ENCODE data around the gene UHRF1.

Gene UHRF1

GRCh38 chr19:4987256-4987655 lies 78.0 kb downstream of the UHRF1 start:
- Histone ChIP-seq H3K27me3 (replicated peaks in 2 of 5; ENCODE audit: control insufficient read depth in 4 of 5, insufficient read depth in 5 of 5, low read length in 4 of 5) (no peaks in the 10 kb centered on the region), H3K4me3 (ENCODE audit: control insufficient read depth in 1 of 7, extremely low read depth in 1 of 7, insufficient read depth in 4 of 7, low read depth in 2 of 7, low read length in 6 of 7) (no peak overlapping the region), H3K36me3 (ENCODE audit: control insufficient read depth in 4 of 4, insufficient read depth in 4 of 4, low read length in 3 of 4) (peaks cover 2 to 14% (median 4%) of the 10 kb centered on the region in 4 experiments), H3K9me3 (ENCODE audit: control extremely low read depth in 1 of 5, control insufficient read depth in 4 of 5, insufficient read depth in 2 of 5, low read depth in 1 of 5, low read length in 4 of 5) (peaks cover 0 to 8% (median 0%) of the 10 kb centered on the region in 5 experiments), H3K27ac (ENCODE audit: insufficient read depth in 1 of 2, low read depth in 1 of 2, low read length in 2 of 2, poor library complexity in 1 of 2, severe bottlenecking in 2 of 2) (no peak overlapping the region), H3K4me1 (ENCODE audit: control extremely low read depth in 1 of 4, control insufficient read depth in 4 of 4, insufficient read depth in 4 of 4, low read length in 3 of 4) (peaks cover 0 to 6% (median 0%) of the 10 kb centered on the region in 4 experiments)
- ChIA-PET CTCF (interaction anchor here (1.4 to 2.2 kb wide), 3 partner anchors 14 to 51 kb away, joined by 3 to 6 read pairs (median 4); no protein-coding TSS in a partner anchor), POLR2A (no interaction called here)
- 98% methylated on average over 7 of the region's 11 CpGs for WGBS (ENCODE audit: insufficient coverage)
- no peak for DNase-seq

GRCh38 chr19:4987692-4988370 lies 78.5 kb downstream of the UHRF1 start:
- 95% methylated on average over 21 of the region's 24 CpGs for WGBS (ENCODE audit: insufficient coverage)
- Histone ChIP-seq H3K27ac (ENCODE audit: insufficient read depth in 1 of 2, low read depth in 1 of 2, low read length in 2 of 2, poor library complexity in 1 of 2, severe bottlenecking in 2 of 2) (no peak overlapping the region), H3K4me3 (ENCODE audit: control insufficient read depth in 1 of 7, extremely low read depth in 1 of 7, insufficient read depth in 4 of 7, low read depth in 2 of 7, low read length in 6 of 7) (no peak overlapping the region), H3K4me1 (ENCODE audit: control extremely low read depth in 1 of 4, control insufficient read depth in 4 of 4, insufficient read depth in 4 of 4, low read length in 3 of 4) (peaks cover 0 to 6% (median 0%) of the 10 kb centered on the region in 4 experiments), H3K27me3 (replicated peaks in 2 of 5; ENCODE audit: control insufficient read depth in 4 of 5, insufficient read depth in 5 of 5, low read length in 4 of 5) (no peaks in the 10 kb centered on the region), H3K9me3 (ENCODE audit: control extremely low read depth in 1 of 5, control insufficient read depth in 4 of 5, insufficient read depth in 2 of 5, low read depth in 1 of 5, low read length in 4 of 5) (peaks cover 0 to 13% (median 0%) of the 10 kb centered on the region in 5 experiments), H3K36me3 (ENCODE audit: control insufficient read depth in 4 of 4, insufficient read depth in 4 of 4, low read length in 3 of 4) (peaks cover 2 to 15% (median 4%) of the 10 kb centered on the region in 4 experiments)
- ChIA-PET CTCF (interaction anchor here (1.3 to 1.4 kb wide), 2 partner anchors 13 to 51 kb away, joined by 3 to 4 read pairs; no protein-coding TSS in a partner anchor), POLR2A (no interaction called here)
- DNase-seq, result no peak

- ChIA-PET POLR2A (no interaction called here), CTCF (interaction anchor here (1.3 kb wide), 1 partner anchor 12 kb away, joined by 4 read pairs; no protein-coding TSS in a partner anchor)
- H3K36me3 ChIP-seq (ENCODE audit: control insufficient read depth in 4 of 4, insufficient read depth in 4 of 4, low read length in 3 of 4), result peaks cover 0 to 12% (median 2%) of the 10 kb centered on the region in 4 experiments
- no peak overlapping the region for H3K27ac ChIP-seq (ENCODE audit: insufficient read depth in 1 of 2, low read depth in 1 of 2, low read length in 2 of 2, poor library complexity in 1 of 2, severe bottlenecking in 2 of 2)
- H3K9me3 ChIP-seq (ENCODE audit: control extremely low read depth in 1 of 5, control insufficient read depth in 4 of 5, insufficient read depth in 2 of 5, low read depth in 1 of 5, low read length in 4 of 5), result peaks cover 0 to 16% (median 0%) of the 10 kb centered on the region in 5 experiments
- H3K4me3 ChIP-seq (ENCODE audit: control insufficient read depth in 1 of 7, extremely low read depth in 1 of 7, insufficient read depth in 4 of 7, low read depth in 2 of 7, low read length in 6 of 7), result no peak overlapping the region
- WGBS (ENCODE audit: insufficient coverage), result 95% methylated on average over 11 of the region's 13 CpGs
- DNase-seq, result no peak
- peaks cover 0 to 6% (median 0%) of the 10 kb centered on the region in 4 experiments for H3K4me1 ChIP-seq (ENCODE audit: control extremely low read depth in 1 of 4, control insufficient read depth in 4 of 4, insufficient read depth in 4 of 4, low read length in 3 of 4)
- no peaks in the 10 kb centered on the region for H3K27me3 ChIP-seq (replicated peaks in 2 of 5; ENCODE audit: control insufficient read depth in 4 of 5, insufficient read depth in 5 of 5, low read length in 4 of 5)
These were observed 79.5 kb downstream of the UHRF1 start for GRCh38 chr19:4988770-4989251.

GRCh38 chr19:4990306-4990705 lies 81.0 kb downstream of the UHRF1 start:
- CTCF ChIA-PET, result interaction anchor here (0.6 to 1.5 kb wide), 2 partner anchors 11 to 40 kb away, joined by 3 read pairs; no protein-coding TSS in a partner anchor

GRCh38 chr19:4991538-4991937 lies 82.2 kb downstream of the UHRF1 start:
- H3K9me3 ChIP-seq (ENCODE audit: control extremely low read depth in 1 of 5, control insufficient read depth in 4 of 5, insufficient read depth in 2 of 5, low read depth in 1 of 5, low read length in 4 of 5), result peaks cover 0 to 16% (median 0%) of the 10 kb centered on the region in 5 experiments
- DNase-seq, result no peak
- 98% methylated on average over 8 of the region's 9 CpGs for WGBS (ENCODE audit: insufficient coverage)
- H3K27ac ChIP-seq (ENCODE audit: insufficient read depth in 1 of 2, low read depth in 1 of 2, low read length in 2 of 2, poor library complexity in 1 of 2, severe bottlenecking in 2 of 2), result no peak overlapping the region
- peaks cover 0 to 6% (median 0%) of the 10 kb centered on the region in 4 experiments for H3K4me1 ChIP-seq (ENCODE audit: control extremely low read depth in 1 of 4, control insufficient read depth in 4 of 4, insufficient read depth in 4 of 4, low read length in 3 of 4)
- H3K4me3 ChIP-seq (ENCODE audit: control insufficient read depth in 1 of 7, extremely low read depth in 1 of 7, insufficient read depth in 4 of 7, low read depth in 2 of 7, low read length in 6 of 7), result no peak overlapping the region
- POLR2A ChIA-PET, result no interaction called here
- no peaks in the 10 kb centered on the region for H3K27me3 ChIP-seq (replicated peaks in 2 of 5; ENCODE audit: control insufficient read depth in 4 of 5, insufficient read depth in 5 of 5, low read length in 4 of 5)
- CTCF ChIA-PET, result no interaction called here
- H3K36me3 ChIP-seq (ENCODE audit: control insufficient read depth in 4 of 4, insufficient read depth in 4 of 4, low read length in 3 of 4), result peaks cover 0 to 15% (median 3%) of the 10 kb centered on the region in 4 experiments

More at GRCh38 chr19:4990306-4990705, 81.0 kb downstream of the UHRF1 start:
- no peak overlapping the region for H3K4me3 ChIP-seq (ENCODE audit: control insufficient read depth in 1 of 7, extremely low read depth in 1 of 7, insufficient read depth in 4 of 7, low read depth in 2 of 7, low read length in 6 of 7)
- no peak for DNase-seq
- H3K9me3 ChIP-seq (ENCODE audit: control extremely low read depth in 1 of 5, control insufficient read depth in 4 of 5, insufficient read depth in 2 of 5, low read depth in 1 of 5, low read length in 4 of 5), result peaks cover 0 to 16% (median 0%) of the 10 kb centered on the region in 5 experiments
- peaks cover 0 to 6% (median 0%) of the 10 kb centered on the region in 4 experiments for H3K4me1 ChIP-seq (ENCODE audit: control extremely low read depth in 1 of 4, control insufficient read depth in 4 of 4, insufficient read depth in 4 of 4, low read length in 3 of 4)
- 72% methylated on average over 5 of the region's 7 CpGs for WGBS (ENCODE audit: insufficient coverage)
- no peak overlapping the region for H3K27ac ChIP-seq (ENCODE audit: insufficient read depth in 1 of 2, low read depth in 1 of 2, low read length in 2 of 2, poor library complexity in 1 of 2, severe bottlenecking in 2 of 2)
- H3K27me3 ChIP-seq (replicated peaks in 2 of 5; ENCODE audit: control insufficient read depth in 4 of 5, insufficient read depth in 5 of 5, low read length in 4 of 5), result no peaks in the 10 kb centered on the region
- H3K36me3 ChIP-seq (ENCODE audit: control insufficient read depth in 4 of 4, insufficient read depth in 4 of 4, low read length in 3 of 4), result peaks cover 0 to 12% (median 2%) of the 10 kb centered on the region in 4 experiments
- POLR2A ChIA-PET, result no interaction called here

- no peaks in the 10 kb centered on the region for H3K27me3 ChIP-seq (replicated peaks in 2 of 5; ENCODE audit: control insufficient read depth in 4 of 5, insufficient read depth in 5 of 5, low read length in 4 of 5)
- POLR2A ChIA-PET, result no interaction called here
- H3K4me1 ChIP-seq (ENCODE audit: control extremely low read depth in 1 of 4, control insufficient read depth in 4 of 4, insufficient read depth in 4 of 4, low read length in 3 of 4), result peaks cover 0 to 6% (median 0%) of the 10 kb centered on the region in 4 experiments
- no peak for DNase-seq
- H3K9me3 ChIP-seq (ENCODE audit: control extremely low read depth in 1 of 5, control insufficient read depth in 4 of 5, insufficient read depth in 2 of 5, low read depth in 1 of 5, low read length in 4 of 5), result peaks cover 0 to 16% (median 0%) of the 10 kb centered on the region in 5 experiments
- H3K36me3 ChIP-seq (ENCODE audit: control insufficient read depth in 4 of 4, insufficient read depth in 4 of 4, low read length in 3 of 4), result peaks cover 0 to 21% (median 5%) of the 10 kb centered on the region in 4 experiments
- H3K4me3 ChIP-seq (ENCODE audit: control insufficient read depth in 1 of 7, extremely low read depth in 1 of 7, insufficient read depth in 4 of 7, low read depth in 2 of 7, low read length in 6 of 7), result no peak overlapping the region
- 97% methylated on average over 8 of the region's 13 CpGs for WGBS (ENCODE audit: insufficient coverage)
- CTCF ChIA-PET, result interaction anchor here (0.6 kb wide), 1 partner anchor 1786 kb away, joined by 3 read pairs; no protein-coding TSS in a partner anchor
- no peak overlapping the region for H3K27ac ChIP-seq (ENCODE audit: insufficient read depth in 1 of 2, low read depth in 1 of 2, low read length in 2 of 2, poor library complexity in 1 of 2, severe bottlenecking in 2 of 2)
These were observed 82.8 kb downstream of the UHRF1 start for GRCh38 chr19:4991996-4992698.
